Measurements from ENCODE around the gene KCNMA1.

KCNMA1 gene

GRCh38 chr10:77564731-77565589 is 72.6 kb downstream of the KCNMA1 start:
- Histone ChIP-seq H3K4me2 (ENCODE audit: low read length) (no peak overlapping the region), H2AFZ (no peak overlapping the region), H3K4me3 (ENCODE audit: low read depth, low read length) (no peak overlapping the region), H3K36me3 (ENCODE audit: control insufficient read depth, insufficient read depth, low read length) (no peaks in the 10 kb centered on the region), H3K27me3 (ENCODE audit: control insufficient read depth, insufficient read depth, low read length) (peaks cover 3% of the 10 kb centered on the region), H3K4me1 (no peaks in the 10 kb centered on the region), H3K9ac (no peak overlapping the region), H3K79me2 (no peaks in the 10 kb centered on the region), H3K9me3 (ENCODE audit: control insufficient read depth, low read length) (no peaks in the 10 kb centered on the region), H3K27ac (no peak overlapping the region)
- TF ChIP-seq CTCF (IDR thresholded peaks at IDR 0.05), result no peak

GRCh38 chr10:77563638-77564270 is 73.9 kb downstream of the KCNMA1 start:
- Histone ChIP-seq H3K27ac (no peak overlapping the region), H2AFZ (no peak overlapping the region), H3K79me2 (no peaks in the 10 kb centered on the region), H3K36me3 (ENCODE audit: control insufficient read depth, insufficient read depth, low read length) (no peaks in the 10 kb centered on the region), H3K4me3 (ENCODE audit: low read depth, low read length) (no peak overlapping the region), H3K9ac (no peak overlapping the region), H3K4me2 (ENCODE audit: low read length) (no peak overlapping the region), H3K27me3 (ENCODE audit: control insufficient read depth, insufficient read depth, low read length) (peaks cover 3% of the 10 kb centered on the region), H3K4me1 (no peaks in the 10 kb centered on the region), H3K9me3 (ENCODE audit: control insufficient read depth, low read length) (no peaks in the 10 kb centered on the region)
- TF ChIP-seq CTCF (IDR thresholded peaks at IDR 0.05), result no peak

GRCh38 chr10:77562742-77563141 is 74.9 kb downstream of the KCNMA1 start:
- Histone ChIP-seq H3K9ac (no peak overlapping the region), H3K4me2 (ENCODE audit: low read length) (no peak overlapping the region), H3K4me3 (ENCODE audit: low read depth, low read length) (no peak overlapping the region), H3K9me3 (ENCODE audit: control insufficient read depth, low read length) (no peaks in the 10 kb centered on the region), H3K36me3 (ENCODE audit: control insufficient read depth, insufficient read depth, low read length) (no peaks in the 10 kb centered on the region), H3K27me3 (ENCODE audit: control insufficient read depth, insufficient read depth, low read length) (peaks cover 3% of the 10 kb centered on the region), H3K79me2 (no peaks in the 10 kb centered on the region), H3K27ac (no peak overlapping the region), H2AFZ (no peak overlapping the region), H3K4me1 (no peaks in the 10 kb centered on the region)
- no peak for TF ChIP-seq CTCF (IDR thresholded peaks at IDR 0.05)

GRCh38 chr10:77561991-77562390 is 75.6 kb downstream of the KCNMA1 start:
- no peak overlapping the region for H3K27ac ChIP-seq
- no peaks in the 10 kb centered on the region for H3K9me3 ChIP-seq (ENCODE audit: control insufficient read depth, low read length)
- H3K4me3 ChIP-seq (ENCODE audit: low read depth, low read length), result no peak overlapping the region
- H3K9ac ChIP-seq, result no peak overlapping the region
- no peak overlapping the region for H2AFZ ChIP-seq
- no peaks in the 10 kb centered on the region for H3K36me3 ChIP-seq (ENCODE audit: control insufficient read depth, insufficient read depth, low read length)
- H3K4me2 ChIP-seq (ENCODE audit: low read length), result no peak overlapping the region
- peaks cover 3% of the 10 kb centered on the region for H3K27me3 ChIP-seq (ENCODE audit: control insufficient read depth, insufficient read depth, low read length)
- H3K79me2 ChIP-seq, result no peaks in the 10 kb centered on the region
- TF ChIP-seq CTCF (IDR thresholded peaks at IDR 0.05), result no peak
- no peaks in the 10 kb centered on the region for H3K4me1 ChIP-seq

Measured in parathyroid adenoma (tissue), 2 donors.